Measurements from ENCODE around the gene CSF3R. TPM values are rescaled to one million over a fixed set of nuclear protein-coding genes. Genes with fewer than 3 reads are reported as not detected.
A peak's percentile ranks its signal among the peaks of the same experiment; 100 is the strongest.

The CSF3R gene
- total and polyA plus RNA-seq, 2 experiments from 2014 or later = not detected

GRCh38 chr1:36520771-36521420, 38.2 kb upstream of the CSF3R start (continued):
- no peak for TF ChIP-seq ZNF462 (CRISPR knock-in tag; IDR thresholded peaks at IDR 0.05)
- no peak for TF ChIP-seq POLR2AphosphoS5 (IDR thresholded peaks at IDR 0.05; ENCODE audit: low read depth)
- TF ChIP-seq CREB1 (CRISPR knock-in tag; IDR thresholded peaks at IDR 0.05; ENCODE audit: low read depth) = no peak

- DNase-seq (ENCODE audit: low spot score) (no peak), ATAC-seq (no peak)
- TF ChIP-seq ZNF114 (CRISPR knock-in tag; IDR thresholded peaks at IDR 0.05) (no peak), STAT1 (IDR thresholded peaks at IDR 0.05; ENCODE audit: unreplicated experiment) (no peak), EZH2phosphoT487 (IDR thresholded peaks at IDR 0.05; ENCODE audit: unreplicated experiment) (no peak), ETS1 (IDR thresholded peaks at IDR 0.05) (no peak), POLR2AphosphoS5 (IDR thresholded peaks at IDR 0.05; ENCODE audit: low read depth) (no peak), NANOG (IDR thresholded peaks at IDR 0.05; ENCODE audit: borderline replicate concordance) (no peak), ZNF331 (CRISPR knock-in tag; IDR thresholded peaks at IDR 0.05; ENCODE audit: low read depth) (no peak), CREB1 (CRISPR knock-in tag; IDR thresholded peaks at IDR 0.05; ENCODE audit: low read depth) (no peak)
- H3K4me2 ChIP-seq = no peak overlapping the region
- H3K4me3 Mint-ChIP-seq = no peak overlapping the region
- H3K27me3 ChIP-seq (ENCODE audit: insufficient read depth) = no peaks in the 10 kb centered on the region
- H3K9me2 ChIP-seq (ENCODE audit: insufficient read depth) = no peaks in the 10 kb centered on the region
- H3K27ac Mint-ChIP-seq = no peak overlapping the region
- H3K9me3 Mint-ChIP-seq = no peaks in the 10 kb centered on the region
- H3K4me3 ChIP-seq = no peak overlapping the region
- no peaks in the 10 kb centered on the region for H3K36me3 ChIP-seq (ENCODE audit: insufficient read depth)
- no peaks in the 10 kb centered on the region for H3K36me3 Mint-ChIP-seq (ENCODE audit: low read depth)
- no peaks in the 10 kb centered on the region for H4K20me1 ChIP-seq (replicated peaks; ENCODE audit: insufficient read depth)
- H3K4me1 ChIP-seq (ENCODE audit: insufficient read depth) = peaks cover 10% of the 10 kb centered on the region
- peaks cover 30% of the 10 kb centered on the region for H3K4me1 Mint-ChIP-seq
- H3K27me3 Mint-ChIP-seq (ENCODE audit: insufficient read depth, low read depth, poor library complexity) = peaks cover 9% of the 10 kb centered on the region
- no peaks in the 10 kb centered on the region for H3K79me2 ChIP-seq (replicated peaks; ENCODE audit: insufficient read depth)
- no peaks in the 10 kb centered on the region for H3F3A ChIP-seq (replicated peaks; ENCODE audit: low read depth)
- H3K27ac ChIP-seq (ENCODE audit: low read depth) = no peak overlapping the region
- H2AFZ ChIP-seq = 0 out of 2 replicates have a peak overlapping the region, but pooled peaks have one; percentile 10
Observed at GRCh38 chr1:36520056-36520455, 37.3 kb upstream of the CSF3R start.
